SH-SY5Y (cell line): Measurements from ENCODE around the gene NCK2.

ENCODE experiments used
- GATA2 ChIP-seq: IDR thresholded peaks from 2 replicates; pipeline ENCODE4 v1.6.1; 2011; ENCODE audit warnings: mild to moderate bottlenecking, low read depth, low read length
- GATA3 ChIP-seq: IDR thresholded peaks from 2 replicates; pipeline ENCODE4 v1.6.1; 2011; ENCODE audit warnings: low read depth, mild to moderate bottlenecking, low read length, moderate library complexity

- TF ChIP-seq GATA3 (no peak), GATA2 (no peak)
Measured at GRCh38 chr2:105755895-105756294, 11.2 kb downstream of the NCK2 start.
